Psoas muscle (tissue), 8 donors: ENCODE data around the gene ORMDL1. TPM values are rescaled to one million over a fixed set of nuclear protein-coding genes. Genes with fewer than 3 reads are reported as not detected.

Experiments
- ATAC-seq, 4 donors: fragments of 200-7000 bp; cut with Tn5 transposase; one replicate each; pipeline ENCODE4 v1.9.1; 2020; ENCODE audit warnings: moderate library complexity in 3 of 4, mild to moderate bottlenecking in 2 of 4
- DNase-seq, 2 donors: peaks; one replicate each; pipeline ENCODE4 v3.0.0-alpha.2; 2020
- H3K27ac ChIP-seq: fragments of 200-600 bp; one replicate; pipeline ENCODE4 v1.8.0; 2022
- H3K27me3 ChIP-seq, 3 donors: fragments of 200-600 bp in 1 of 3; one replicate each; pipeline versions ENCODE4 v1.6.1 to v1.8.0; 2013 to 2022; ENCODE audit warnings: low read length in 2 of 3, mild to moderate bottlenecking in 2 of 3, moderate library complexity in 1 of 3; ENCODE audit not compliant: insufficient read depth in 3 of 3
- H3K36me3 ChIP-seq, 2 donors: fragments of 200-600 bp in 1 of 2; one replicate each; pipeline versions ENCODE4 v1.6.1 to v1.8.0; 2013 to 2022; ENCODE audit warnings: low read depth in 1 of 2, mild to moderate bottlenecking in 1 of 2, moderate library complexity in 1 of 2; ENCODE audit not compliant: insufficient read depth in 1 of 2
- H3K4me1 ChIP-seq: fragments of 200-600 bp; one replicate; pipeline ENCODE4 v1.8.0; 2022
- H3K4me3 ChIP-seq: fragments of 200-600 bp; one replicate; pipeline ENCODE4 v1.8.0; 2022; ENCODE audit warnings: mild to moderate bottlenecking
- H3K9me3 ChIP-seq: fragments of 200-600 bp; one replicate; pipeline ENCODE4 v1.8.0; 2022
- CTCF ChIP-seq: fragments of 200-600 bp; IDR thresholded peaks from one replicate; pipeline ENCODE4 v1.8.0; 2022; ENCODE audit warnings: antibody characterized with exemption
- WGBS, 3 donors: extraction: QIAGEN DNeasy Blood & Tissue Kit; methylation state at CpG; one replicate each; pipeline versions ENCODE4 v1.1.6 to v1.1.7; 2013; 5-methylcytosine and 5-hydroxymethylcytosine counted together
- intact Hi-C, 2 donors: fragments of 100-400 bp; cut with DNase I; formaldehyde crosslinking; loops; one replicate each; pipeline versions ENCODE4 v1.11.0 to v1.14.2; 2022
- polyA plus RNA-seq, 3 donors: library from polyadenylated mRNA; stranded (reverse); fragments of 200-250 nt; gene quantifications; one replicate each; pipeline ENCODE4 v1.2.3, GENCODE V29; 2013
- total RNA-seq, 4 donors: library from RNA; stranded (reverse); fragmentation: NEBNext Ultra II Directional in 2 of 4; extraction: Animal tissue kit (Norgen Biotek cat#: 25700) in 2 of 4; gene quantifications; one replicate each; pipeline versions ENCODE4 v1.2.1 to v1.2.4, GENCODE V29; 2021 to 2023
- donor health status: healthy with polysubstance abuse.
- donor health status: DM: no; HTN: no; CAD: no; lungs with moderate emphysema.
- donor health status: Bipolar disorder and iron deficiency.
- donor health status: healthy.
- donor health status: DM: yes; HTN: yes; CAD: no.
- donor health status: DM: no; HTN: no; CAD: no.
- donor health status: DM: no; HTN: no; CAD: no.
- donor health status: DM: yes; HTN: yes; CAD: no.

Gene ORMDL1
- total and polyA plus RNA-seq, 7 donors = 18.7 to 54.5 (median 22.2) TPM

- H3K4me3 ChIP-seq = no peak overlapping the region
- intact Hi-C loops = no loop called here
- no peak for TF ChIP-seq CTCF
- no peaks in the 10 kb centered on the region for H3K9me3 ChIP-seq
- DNase-seq (no peak), ATAC-seq (no peak)
- peaks cover 2 to 22% of the 10 kb centered on the region in 2 donors for H3K36me3 ChIP-seq
- H3K4me1 ChIP-seq = peaks cover 15% of the 10 kb centered on the region
- no peaks in the 10 kb centered on the region for H3K27me3 ChIP-seq
- H3K27ac ChIP-seq = no peak overlapping the region
- WGBS, 3 donors = 53 to 74% (median 62%) methylated on average over 3 of the region's 3 CpGs
Measured at GRCh38 chr2:189803431-189803830, 19.3 kb upstream of the ORMDL1 start.

GRCh38 chr2:189802396-189802912, 18.3 kb upstream of the ORMDL1 start:
- TF ChIP-seq CTCF = no peak
- 92 to 95% (median 93%) methylated on average over 2 of the region's 2 CpGs for WGBS, 3 donors
- H3K27me3 ChIP-seq = no peaks in the 10 kb centered on the region
- H3K27ac ChIP-seq = no peak overlapping the region
- ATAC-seq (no peak), DNase-seq (no peak)
- peaks cover 24% of the 10 kb centered on the region for H3K4me1 ChIP-seq
- H3K36me3 ChIP-seq = peaks cover 2 to 22% of the 10 kb centered on the region in 2 donors
- intact Hi-C loops = no loop called here
- H3K4me3 ChIP-seq = no peak overlapping the region
- H3K9me3 ChIP-seq = no peaks in the 10 kb centered on the region

- 41 to 50% (median 45%) methylated on average over 2 of the region's 2 CpGs for WGBS, 3 donors
- H3K4me3 ChIP-seq = no peak overlapping the region
- peaks cover 28% of the 10 kb centered on the region for H3K4me1 ChIP-seq
- ATAC-seq (peak; percentile 89 to 96 (median 94)), DNase-seq (peak in 1 of 2 donors; percentile 17)
- H3K27ac ChIP-seq = no peak overlapping the region
- peaks cover 2 to 28% of the 10 kb centered on the region in 2 donors for H3K36me3 ChIP-seq
- H3K9me3 ChIP-seq = no peaks in the 10 kb centered on the region
- intact Hi-C loops = loop anchor here (5.0 kb wide), 2 partner anchors 268 to 273 kb away; no protein-coding TSS in a partner anchor
- no peaks in the 10 kb centered on the region for H3K27me3 ChIP-seq
- no peak for TF ChIP-seq CTCF
Measured at GRCh38 chr2:189799531-189799930, 15.4 kb upstream of the ORMDL1 start.

- no peaks in the 10 kb centered on the region for H3K9me3 ChIP-seq
- no peak for ATAC-seq
- H3K36me3 ChIP-seq = peaks cover 2 to 34% of the 10 kb centered on the region in 2 donors
- H3K27me3 ChIP-seq = no peaks in the 10 kb centered on the region
- H3K4me1 ChIP-seq = peaks cover 28% of the 10 kb centered on the region
- H3K4me3 ChIP-seq = no peak overlapping the region
- no peak for TF ChIP-seq CTCF
- intact Hi-C loops = loop anchor here (5.0 kb wide), 2 partner anchors 268 to 273 kb away; no protein-coding TSS in a partner anchor
- no peak overlapping the region for H3K27ac ChIP-seq
- no peak for DNase-seq
Measured at GRCh38 chr2:189799030-189799331, 14.8 kb upstream of the ORMDL1 start.
